ENCODE data around the gene ERFE. TPM values are rescaled to one million over a fixed set of nuclear protein-coding genes. Genes with fewer than 3 reads are reported as not detected.

ERFE gene
- polyA plus RNA-seq, 1 of the 3 experiments (the other 2 are of a cell fraction): 1.3 TPM

- TF ChIP-seq CTCF (IDR thresholded peaks at IDR 0.05) (no peak), YY1 (IDR thresholded peaks at IDR 0.05; ENCODE audit: low read depth) (no peak), SMC3 (IDR thresholded peaks at IDR 0.05; ENCODE audit: low read depth, low read length) (no peak)
These were observed 15.5 kb downstream of the ERFE start (continued) for GRCh38 chr2:238174291-238174690.

- Histone ChIP-seq H3K9ac (no peak overlapping the region), H3K79me2 (ENCODE audit: insufficient read depth) (no peaks in the 10 kb centered on the region), H3K36me3 (replicated peaks in 1 of 2; ENCODE audit: control insufficient read depth in 1 of 2, insufficient read depth in 2 of 2, low read length in 1 of 2) (peaks cover 47 to 74% of the 10 kb centered on the region in 2 experiments), H3K4me1 (ENCODE audit: control insufficient read depth in 1 of 2, insufficient read depth in 2 of 2, low read depth in 1 of 2, low read length in 1 of 2) (peaks cover 10 to 15% of the 10 kb centered on the region in 2 experiments; a peak in 3 of 4 replicates), H3K27me3 (ENCODE audit: insufficient read depth) (no peaks in the 10 kb centered on the region), H3K27ac (ENCODE audit: low read depth in 2 of 2, low read length in 1 of 2) (peak overlapping the region in 1 of 2 experiments; percentile 6; a peak in 1 of 4 replicates), H3K4me3 (ENCODE audit: low read depth in 2 of 2, low read length in 1 of 2) (no peak overlapping the region), H3K9me2 (no peaks in the 10 kb centered on the region), H3K9me3 (no peaks in the 10 kb centered on the region), H2AFZ (ENCODE audit: low read depth) (no peak overlapping the region), H3F3A (replicated peaks; ENCODE audit: insufficient read depth) (peaks cover 19% of the 10 kb centered on the region), H4K20me1 (ENCODE audit: insufficient read depth) (no peaks in the 10 kb centered on the region), H3K4me2 (no peak overlapping the region)
- ChIA-PET CTCF (interaction anchor here (1.1 to 1.7 kb wide), 3 partner anchors 9 to 66 kb away, joined by 3 to 4 read pairs (median 4); no protein-coding TSS in a partner anchor), POLR2A (no interaction called here)
- TF ChIP-seq NFIC (IDR thresholded peaks at IDR 0.05; ENCODE audit: borderline replicate concordance): no peak
- TF ChIP-seq TCF12 (IDR thresholded peaks at IDR 0.05): no peak
- TF ChIP-seq USF2 (IDR thresholded peaks at IDR 0.05; ENCODE audit: borderline replicate concordance, low read depth, low read length): no peak
- no peak for TF ChIP-seq GABPA (IDR thresholded peaks at IDR 0.05; ENCODE audit: low read depth)
- TF ChIP-seq RAD21 (IDR thresholded peaks at IDR 0.05; ENCODE audit: low read length): no peak
- peak in 1 of 2 experiments; percentile 60; a peak in 1 of 4 replicates for TF ChIP-seq EP300 (IDR thresholded peaks at IDR 0.05; ENCODE audit: borderline replicate concordance in 1 of 2, low read depth in 1 of 2, low read length in 1 of 2)
- no peak for TF ChIP-seq TAF1 (IDR thresholded peaks at IDR 0.05; ENCODE audit: borderline replicate concordance, low read depth, low read length)
- TF ChIP-seq MAX (IDR thresholded peaks at IDR 0.05; ENCODE audit: low read depth): no peak
- peak; percentile 54; the same call in 1 of the 2 replicates for TF ChIP-seq GATA2 (CRISPR knock-in tag; IDR thresholded peaks at IDR 0.05)
- 81% methylated on average over 3 of the region's 3 CpGs for WGBS (ENCODE audit: low lambda C conversion rate)
- peak; percentile 40 for DNase-seq
These were observed 15.9 kb downstream of the ERFE start for GRCh38 chr2:238174701-238175100.

- Histone ChIP-seq H3K36me3 (replicated peaks in 1 of 2; ENCODE audit: control insufficient read depth in 1 of 2, insufficient read depth in 2 of 2, low read length in 1 of 2) (peaks cover 55 to 84% of the 10 kb centered on the region in 2 experiments), H3K27me3 (ENCODE audit: insufficient read depth) (no peaks in the 10 kb centered on the region), H3K9me3 (no peaks in the 10 kb centered on the region), H3K9me2 (no peaks in the 10 kb centered on the region), H3K27ac (ENCODE audit: low read depth in 2 of 2, low read length in 1 of 2) (no peak overlapping the region), H3K79me2 (ENCODE audit: insufficient read depth) (no peaks in the 10 kb centered on the region), H3K4me3 (ENCODE audit: low read depth in 2 of 2, low read length in 1 of 2) (no peak overlapping the region), H3K4me2 (no peak overlapping the region), H3F3A (replicated peaks; ENCODE audit: insufficient read depth) (peaks cover 3% of the 10 kb centered on the region), H3K9ac (no peak overlapping the region), H4K20me1 (ENCODE audit: insufficient read depth) (no peaks in the 10 kb centered on the region), H3K4me1 (ENCODE audit: control insufficient read depth in 1 of 2, insufficient read depth in 2 of 2, low read depth in 1 of 2, low read length in 1 of 2) (peaks cover 0 to 15% of the 10 kb centered on the region in 2 experiments; a peak in 1 of 4 replicates), H2AFZ (ENCODE audit: low read depth) (no peak overlapping the region)
- ChIA-PET POLR2A (interaction anchor here (0.7 to 1.0 kb wide), 2 partner anchors 9 to 98 kb away, joined by 3 read pairs; no protein-coding TSS in a partner anchor), CTCF (interaction anchor here (0.8 to 2.3 kb wide), 3 partner anchors 9 to 87 kb away, joined by 3 to 8 read pairs (median 3); no protein-coding TSS in a partner anchor)
- no peak for DNase-seq
- TF ChIP-seq SMC3 (IDR thresholded peaks at IDR 0.05; ENCODE audit: low read depth, low read length): no peak
- no peak for TF ChIP-seq MXI1 (IDR thresholded peaks at IDR 0.05; ENCODE audit: low read depth, low read length)
- no peak for TF ChIP-seq TCF12 (IDR thresholded peaks at IDR 0.05)
- TF ChIP-seq SIN3A (IDR thresholded peaks at IDR 0.05; ENCODE audit: borderline replicate concordance, low read depth, low read length): no peak
- TF ChIP-seq EZH2phosphoT487 (IDR thresholded peaks at IDR 0.05; ENCODE audit: borderline replicate concordance, low read depth): no peak
- no peak for TF ChIP-seq FOSL2 (IDR thresholded peaks at IDR 0.05; ENCODE audit: borderline replicate concordance, low read depth)
- TF ChIP-seq JUND (IDR thresholded peaks at IDR 0.05): no peak
These were observed 17.8 kb downstream of the ERFE start for GRCh38 chr2:238176613-238177012.
